ENCODE results near the gene TRIM71.

TRIM71 gene

GRCh38 chr3:32885283-32885901 is 67.6 kb downstream of the TRIM71 start:
- no peak overlapping the region for H3K9ac ChIP-seq (ENCODE audit: low read length)
- no peak overlapping the region for H3K4me3 ChIP-seq (ENCODE audit: low read depth in 1 of 2, low read length in 2 of 2)
- H3K4me1 ChIP-seq (ENCODE audit: insufficient read depth, low read length): no peaks in the 10 kb centered on the region
- H3K9me3 ChIP-seq (ENCODE audit: low read length): no peaks in the 10 kb centered on the region
- H3K27me3 ChIP-seq (ENCODE audit: control insufficient read depth in 1 of 2, insufficient read depth in 2 of 2, low read length in 2 of 2): no peaks in the 10 kb centered on the region
- H3K36me3 ChIP-seq (ENCODE audit: insufficient read depth, low read length): no peaks in the 10 kb centered on the region
- no peak overlapping the region for H3K27ac ChIP-seq (ENCODE audit: low read depth, low read length)

GRCh38 chr3:32886296-32886695 is 68.5 kb downstream of the TRIM71 start:
- Histone ChIP-seq H3K27ac (ENCODE audit: low read depth, low read length) (no peak overlapping the region), H3K9me3 (ENCODE audit: low read length) (no peaks in the 10 kb centered on the region), H3K4me3 (ENCODE audit: low read depth in 1 of 2, low read length in 2 of 2) (no peak overlapping the region), H3K9ac (ENCODE audit: low read length) (no peak overlapping the region), H3K36me3 (ENCODE audit: insufficient read depth, low read length) (no peaks in the 10 kb centered on the region), H3K4me1 (ENCODE audit: insufficient read depth, low read length) (no peaks in the 10 kb centered on the region), H3K27me3 (ENCODE audit: control insufficient read depth in 1 of 2, insufficient read depth in 2 of 2, low read length in 2 of 2) (no peaks in the 10 kb centered on the region)

- Histone ChIP-seq H3K9me3 (ENCODE audit: low read length) (no peaks in the 10 kb centered on the region), H3K27ac (ENCODE audit: low read depth, low read length) (no peak overlapping the region), H3K36me3 (ENCODE audit: insufficient read depth, low read length) (no peaks in the 10 kb centered on the region), H3K4me1 (ENCODE audit: insufficient read depth, low read length) (no peaks in the 10 kb centered on the region), H3K27me3 (ENCODE audit: control insufficient read depth in 1 of 2, insufficient read depth in 2 of 2, low read length in 2 of 2) (no peaks in the 10 kb centered on the region), H3K9ac (ENCODE audit: low read length) (no peak overlapping the region), H3K4me3 (ENCODE audit: low read depth in 1 of 2, low read length in 2 of 2) (no peak overlapping the region)
These were observed 69.1 kb downstream of the TRIM71 start for GRCh38 chr3:32886911-32887310.

- no peaks in the 10 kb centered on the region for H3K4me1 ChIP-seq (ENCODE audit: insufficient read depth, low read length)
- no peak overlapping the region for H3K9ac ChIP-seq (ENCODE audit: low read length)
- no peak overlapping the region for H3K4me3 ChIP-seq (ENCODE audit: low read depth in 1 of 2, low read length in 2 of 2)
- no peaks in the 10 kb centered on the region for H3K36me3 ChIP-seq (ENCODE audit: insufficient read depth, low read length)
- H3K27ac ChIP-seq (ENCODE audit: low read depth, low read length): no peak overlapping the region
- H3K27me3 ChIP-seq (ENCODE audit: control insufficient read depth in 1 of 2, insufficient read depth in 2 of 2, low read length in 2 of 2): no peaks in the 10 kb centered on the region
- no peaks in the 10 kb centered on the region for H3K9me3 ChIP-seq (ENCODE audit: low read length)
These were observed 70.9 kb downstream of the TRIM71 start for GRCh38 chr3:32888739-32889138.

- no peaks in the 10 kb centered on the region for H3K9me3 ChIP-seq (ENCODE audit: low read length)
- H3K4me3 ChIP-seq (ENCODE audit: low read depth in 1 of 2, low read length in 2 of 2): no peak overlapping the region
- H3K4me1 ChIP-seq (ENCODE audit: insufficient read depth, low read length): no peaks in the 10 kb centered on the region
- no peaks in the 10 kb centered on the region for H3K27me3 ChIP-seq (ENCODE audit: control insufficient read depth in 1 of 2, insufficient read depth in 2 of 2, low read length in 2 of 2)
- no peak overlapping the region for H3K9ac ChIP-seq (ENCODE audit: low read length)
- no peaks in the 10 kb centered on the region for H3K36me3 ChIP-seq (ENCODE audit: insufficient read depth, low read length)
- no peak overlapping the region for H3K27ac ChIP-seq (ENCODE audit: low read depth, low read length)
These were observed 72.9 kb downstream of the TRIM71 start for GRCh38 chr3:32890420-32891276.

- no peak overlapping the region for H3K4me3 ChIP-seq (ENCODE audit: low read depth in 1 of 2, low read length in 2 of 2)
These were observed 73.6 kb downstream of the TRIM71 start for GRCh38 chr3:32891365-32891764.

GRCh38 chr3:32892625-32893598 is 75.1 kb downstream of the TRIM71 start:
- H3K9me3 ChIP-seq (ENCODE audit: low read length): no peaks in the 10 kb centered on the region
- H3K4me3 ChIP-seq (ENCODE audit: low read depth in 1 of 2, low read length in 2 of 2): no peak overlapping the region
- H3K4me1 ChIP-seq (ENCODE audit: insufficient read depth, low read length): no peaks in the 10 kb centered on the region
- no peak overlapping the region for H3K27ac ChIP-seq (ENCODE audit: low read depth, low read length)
- no peaks in the 10 kb centered on the region for H3K27me3 ChIP-seq (ENCODE audit: control insufficient read depth in 1 of 2, insufficient read depth in 2 of 2, low read length in 2 of 2)
- H3K9ac ChIP-seq (ENCODE audit: low read length): no peak overlapping the region
- no peaks in the 10 kb centered on the region for H3K36me3 ChIP-seq (ENCODE audit: insufficient read depth, low read length)

More at GRCh38 chr3:32891365-32891764, 73.6 kb downstream of the TRIM71 start:
- Histone ChIP-seq H3K9me3 (ENCODE audit: low read length) (no peaks in the 10 kb centered on the region), H3K9ac (ENCODE audit: low read length) (no peak overlapping the region), H3K27ac (ENCODE audit: low read depth, low read length) (no peak overlapping the region), H3K27me3 (ENCODE audit: control insufficient read depth in 1 of 2, insufficient read depth in 2 of 2, low read length in 2 of 2) (no peaks in the 10 kb centered on the region), H3K36me3 (ENCODE audit: insufficient read depth, low read length) (no peaks in the 10 kb centered on the region), H3K4me1 (ENCODE audit: insufficient read depth, low read length) (no peaks in the 10 kb centered on the region)

- no peaks in the 10 kb centered on the region for H3K4me1 ChIP-seq (ENCODE audit: insufficient read depth, low read length)
- no peaks in the 10 kb centered on the region for H3K36me3 ChIP-seq (ENCODE audit: insufficient read depth, low read length)
- H3K9ac ChIP-seq (ENCODE audit: low read length): no peak overlapping the region
- H3K4me3 ChIP-seq (ENCODE audit: low read depth in 1 of 2, low read length in 2 of 2): no peak overlapping the region
- no peak overlapping the region for H3K27ac ChIP-seq (ENCODE audit: low read depth, low read length)
- no peaks in the 10 kb centered on the region for H3K9me3 ChIP-seq (ENCODE audit: low read length)
- H3K27me3 ChIP-seq (ENCODE audit: control insufficient read depth in 1 of 2, insufficient read depth in 2 of 2, low read length in 2 of 2): no peaks in the 10 kb centered on the region
These were observed 77.2 kb downstream of the TRIM71 start for GRCh38 chr3:32894977-32895376.

GRCh38 chr3:32895701-32896100 is 77.9 kb downstream of the TRIM71 start:
- no peak overlapping the region for H3K9ac ChIP-seq (ENCODE audit: low read length)
- H3K4me3 ChIP-seq (ENCODE audit: low read depth in 1 of 2, low read length in 2 of 2): no peak overlapping the region
- H3K27ac ChIP-seq (ENCODE audit: low read depth, low read length): no peak overlapping the region
- H3K9me3 ChIP-seq (ENCODE audit: low read length): no peaks in the 10 kb centered on the region
- no peaks in the 10 kb centered on the region for H3K27me3 ChIP-seq (ENCODE audit: control insufficient read depth in 1 of 2, insufficient read depth in 2 of 2, low read length in 2 of 2)
- no peaks in the 10 kb centered on the region for H3K36me3 ChIP-seq (ENCODE audit: insufficient read depth, low read length)
- H3K4me1 ChIP-seq (ENCODE audit: insufficient read depth, low read length): no peaks in the 10 kb centered on the region

GRCh38 chr3:32896143-32896542 is 78.3 kb downstream of the TRIM71 start:
- Histone ChIP-seq H3K27ac (ENCODE audit: low read depth, low read length) (no peak overlapping the region), H3K4me1 (ENCODE audit: insufficient read depth, low read length) (no peaks in the 10 kb centered on the region), H3K36me3 (ENCODE audit: insufficient read depth, low read length) (no peaks in the 10 kb centered on the region), H3K27me3 (ENCODE audit: control insufficient read depth in 1 of 2, insufficient read depth in 2 of 2, low read length in 2 of 2) (no peaks in the 10 kb centered on the region), H3K9me3 (ENCODE audit: low read length) (no peaks in the 10 kb centered on the region), H3K9ac (ENCODE audit: low read length) (no peak overlapping the region), H3K4me3 (ENCODE audit: low read depth in 1 of 2, low read length in 2 of 2) (no peak overlapping the region)

- Histone ChIP-seq H3K27ac (ENCODE audit: low read depth, low read length) (no peak overlapping the region), H3K4me1 (ENCODE audit: insufficient read depth, low read length) (no peaks in the 10 kb centered on the region), H3K9me3 (ENCODE audit: low read length) (no peaks in the 10 kb centered on the region), H3K9ac (ENCODE audit: low read length) (no peak overlapping the region), H3K36me3 (ENCODE audit: insufficient read depth, low read length) (no peaks in the 10 kb centered on the region), H3K27me3 (ENCODE audit: control insufficient read depth in 1 of 2, insufficient read depth in 2 of 2, low read length in 2 of 2) (no peaks in the 10 kb centered on the region), H3K4me3 (ENCODE audit: low read depth in 1 of 2, low read length in 2 of 2) (no peak overlapping the region)
These were observed 79.3 kb downstream of the TRIM71 start for GRCh38 chr3:32897001-32897601.

Measured in muscle layer of colon (tissue), 2 donors.